ENCODE measurements around the gene GREB1. TPM values are rescaled to one million over a fixed set of nuclear protein-coding genes. Genes with fewer than 3 reads are reported as not detected.

The GREB1 gene
- total and polyA plus RNA-seq, 2 of the 13 experiments (the other 11 are each of a cell fraction or from before 2014, with no cell fraction given) = 31.3 to 61.2 TPM

- TF ChIP-seq ARHGAP35 (CRISPR knock-in tag; IDR thresholded peaks at IDR 0.05; ENCODE audit: borderline replicate concordance) = no peak
- no peak for TF ChIP-seq BRD4 (CRISPR knock-in tag; IDR thresholded peaks at IDR 0.05)
- TF ChIP-seq ZNF460 (CRISPR knock-in tag; IDR thresholded peaks at IDR 0.05; ENCODE audit: borderline replicate concordance) = no peak
- no peak for TF ChIP-seq TAF15 (IDR thresholded peaks at IDR 0.05; ENCODE audit: low read depth, low read length, poor library complexity, severe bottlenecking)
- TF ChIP-seq TFAP4 (IDR thresholded peaks at IDR 0.05; ENCODE audit: borderline replicate concordance, low read depth) = no peak
- no peak for TF ChIP-seq REXO4 (CRISPR knock-in tag; IDR thresholded peaks at IDR 0.05; ENCODE audit: borderline replicate concordance)
- no peak for TF ChIP-seq MAZ (IDR thresholded peaks at IDR 0.05; ENCODE audit: borderline replicate concordance, low read depth, low read length)
- no peak; the same call in 1 of the 2 replicates for TF ChIP-seq MAZ (CRISPR knock-in tag; IDR thresholded peaks at IDR 0.05; ENCODE audit: low read depth)
- peak; percentile 68; the same call in 1 of the 2 replicates for TF ChIP-seq FOXA3 (CRISPR knock-in tag; IDR thresholded peaks at IDR 0.05)
- TF ChIP-seq JARID2 (CRISPR knock-in tag; IDR thresholded peaks at IDR 0.05; ENCODE audit: insufficient replicate concordance) = no peak
- no peak for TF ChIP-seq AGO2 (optimal IDR thresholded peaks at IDR 0.05; ENCODE audit: low read depth, low read length)
- TF ChIP-seq STAT6 (CRISPR knock-in tag; IDR thresholded peaks at IDR 0.05; ENCODE audit: borderline replicate concordance) = no peak
- no peak for TF ChIP-seq NFKBIZ (CRISPR knock-in tag; IDR thresholded peaks at IDR 0.05)
- no peak for TF ChIP-seq ZNF33A (CRISPR knock-in tag; IDR thresholded peaks at IDR 0.05; ENCODE audit: borderline replicate concordance)
- peak; percentile 66; the same call in 1 of the 2 replicates for TF ChIP-seq CBX5 (CRISPR knock-in tag; IDR thresholded peaks at IDR 0.05; ENCODE audit: borderline replicate concordance)
- TF ChIP-seq DNMT1 (CRISPR knock-in tag; IDR thresholded peaks at IDR 0.05) = no peak
- no peak for TF ChIP-seq HOXA9 (CRISPR knock-in tag; IDR thresholded peaks at IDR 0.05; ENCODE audit: borderline replicate concordance)
- TF ChIP-seq TFDP1 (CRISPR knock-in tag; IDR thresholded peaks at IDR 0.05; ENCODE audit: borderline replicate concordance) = no peak
- no peak for TF ChIP-seq RAD51 (IDR thresholded peaks at IDR 0.05; ENCODE audit: borderline replicate concordance)
- TF ChIP-seq SIX1 (CRISPR knock-in tag; IDR thresholded peaks at IDR 0.05; ENCODE audit: borderline replicate concordance) = no peak
- TF ChIP-seq MBD4 (IDR thresholded peaks at IDR 0.05; ENCODE audit: borderline replicate concordance, low read length) = no peak
- no peak for TF ChIP-seq ZFP36L2 (CRISPR knock-in tag; IDR thresholded peaks at IDR 0.05)
- TF ChIP-seq ZNF713 (CRISPR knock-in tag; IDR thresholded peaks at IDR 0.05) = no peak
- TF ChIP-seq NPAS2 (CRISPR knock-in tag; IDR thresholded peaks at IDR 0.05; ENCODE audit: borderline replicate concordance) = no peak
- no peak for TF ChIP-seq SMARCE1 (IDR thresholded peaks at IDR 0.05; ENCODE audit: borderline replicate concordance)
- TF ChIP-seq ZBTB14 (CRISPR knock-in tag; IDR thresholded peaks at IDR 0.05) = no peak
Measured at GRCh38 chr2:11502740-11503292, 31.0 kb upstream of the GREB1 start (continued).

Data from HepG2 (cell line).